ENCODE results near the gene CEP112.

The CEP112 gene

GRCh38 chr17:65774787-65775186 is 417.1 kb downstream of the CEP112 start:
- no peak for DNase-seq (ENCODE audit: extremely low spot score)
- ChIA-PET CTCF (no interaction called here), POLR2A (no interaction called here)
- TF ChIP-seq SUZ12 (IDR thresholded peaks at IDR 0.05) (no peak), LEF1 (IDR thresholded peaks at IDR 0.05; ENCODE audit: borderline replicate concordance) (no peak), TARDBP (IDR thresholded peaks at IDR 0.05) (no peak), HDGF (IDR thresholded peaks at IDR 0.05; ENCODE audit: borderline replicate concordance) (no peak)

- ChIA-PET CTCF (no interaction called here), POLR2A (no interaction called here)
- DNase-seq (ENCODE audit: extremely low spot score), result no peak
- TF ChIP-seq ZNF384 (IDR thresholded peaks at IDR 0.05) (no peak), FOXK2 (IDR thresholded peaks at IDR 0.05) (no peak), SUZ12 (IDR thresholded peaks at IDR 0.05) (no peak), ARNT (IDR thresholded peaks at IDR 0.05) (no peak), LEF1 (IDR thresholded peaks at IDR 0.05; ENCODE audit: borderline replicate concordance) (no peak), FOXM1 (IDR thresholded peaks at IDR 0.05; ENCODE audit: borderline replicate concordance) (no peak), L3MBTL2 (conservative IDR thresholded peaks at IDR 0.05) (no peak), ELF4 (IDR thresholded peaks at IDR 0.05) (no peak), HDGF (IDR thresholded peaks at IDR 0.05; ENCODE audit: borderline replicate concordance) (no peak), SP1 (IDR thresholded peaks at IDR 0.05) (no peak), PKNOX1 (IDR thresholded peaks at IDR 0.05) (no peak)
Measured at GRCh38 chr17:65772989-65773388, 418.9 kb downstream of the CEP112 start.

GRCh38 chr17:65771704-65772103 is 420.2 kb downstream of the CEP112 start:
- ChIA-PET CTCF (interaction anchor here (1.2 kb wide), 1 partner anchor 26 kb away, joined by 3 read pairs; no protein-coding TSS in a partner anchor), POLR2A (no interaction called here)
- no peak for DNase-seq (ENCODE audit: extremely low spot score)
- TF ChIP-seq NFRKB (IDR thresholded peaks at IDR 0.05), result no peak

- ChIA-PET CTCF (no interaction called here), POLR2A (no interaction called here)
- TF ChIP-seq PKNOX1 (IDR thresholded peaks at IDR 0.05), result no peak
- TF ChIP-seq ARNT (IDR thresholded peaks at IDR 0.05), result no peak
- no peak for TF ChIP-seq FOXK2 (IDR thresholded peaks at IDR 0.05)
- TF ChIP-seq SUZ12 (IDR thresholded peaks at IDR 0.05), result no peak
- TF ChIP-seq ELF4 (IDR thresholded peaks at IDR 0.05), result no peak
- no peak for TF ChIP-seq TARDBP (IDR thresholded peaks at IDR 0.05)
- TF ChIP-seq HDGF (IDR thresholded peaks at IDR 0.05; ENCODE audit: borderline replicate concordance), result no peak
- TF ChIP-seq NFRKB (IDR thresholded peaks at IDR 0.05), result no peak
- no peak for TF ChIP-seq FOXM1 (IDR thresholded peaks at IDR 0.05; ENCODE audit: borderline replicate concordance)
- no peak for TF ChIP-seq BHLHE40 (IDR thresholded peaks at IDR 0.05; ENCODE audit: borderline replicate concordance)
- TF ChIP-seq FOXA1 (IDR thresholded peaks at IDR 0.05), result no peak
- no peak for TF ChIP-seq ZNF384 (IDR thresholded peaks at IDR 0.05)
- no peak for TF ChIP-seq SP1 (IDR thresholded peaks at IDR 0.05)
- TF ChIP-seq LEF1 (IDR thresholded peaks at IDR 0.05; ENCODE audit: borderline replicate concordance), result no peak
- TF ChIP-seq L3MBTL2 (conservative IDR thresholded peaks at IDR 0.05), result no peak
- TF ChIP-seq CTBP1 (IDR thresholded peaks at IDR 0.05; ENCODE audit: borderline replicate concordance), result no peak
- no peak for DNase-seq (ENCODE audit: extremely low spot score)
Measured at GRCh38 chr17:65763786-65764185, 428.1 kb downstream of the CEP112 start.

- CTCF ChIA-PET, result no interaction called here
- DNase-seq (ENCODE audit: extremely low spot score), result no peak
- POLR2A ChIA-PET, result no interaction called here
- TF ChIP-seq LEF1 (IDR thresholded peaks at IDR 0.05; ENCODE audit: borderline replicate concordance) (no peak), L3MBTL2 (conservative IDR thresholded peaks at IDR 0.05) (no peak), ARNT (IDR thresholded peaks at IDR 0.05) (no peak), ELF4 (IDR thresholded peaks at IDR 0.05) (no peak), CTBP1 (IDR thresholded peaks at IDR 0.05; ENCODE audit: borderline replicate concordance) (no peak), FOXK2 (IDR thresholded peaks at IDR 0.05) (no peak), NFRKB (IDR thresholded peaks at IDR 0.05) (no peak), SP1 (IDR thresholded peaks at IDR 0.05) (no peak), HDGF (IDR thresholded peaks at IDR 0.05; ENCODE audit: borderline replicate concordance) (no peak), ZNF384 (IDR thresholded peaks at IDR 0.05) (no peak), PKNOX1 (IDR thresholded peaks at IDR 0.05) (no peak), FOXM1 (IDR thresholded peaks at IDR 0.05; ENCODE audit: borderline replicate concordance) (no peak), FOXA1 (IDR thresholded peaks at IDR 0.05) (no peak)
Measured at GRCh38 chr17:65762973-65763372, 429.0 kb downstream of the CEP112 start.

GRCh38 chr17:65759532-65759931 is 432.4 kb downstream of the CEP112 start:
- no peak for DNase-seq (ENCODE audit: extremely low spot score)
- CTCF ChIA-PET, result no interaction called here
- TF ChIP-seq ZNF384 (IDR thresholded peaks at IDR 0.05) (no peak), FOXM1 (IDR thresholded peaks at IDR 0.05; ENCODE audit: borderline replicate concordance) (no peak), LEF1 (IDR thresholded peaks at IDR 0.05; ENCODE audit: borderline replicate concordance) (no peak), L3MBTL2 (conservative IDR thresholded peaks at IDR 0.05) (no peak), FOXA1 (IDR thresholded peaks at IDR 0.05) (no peak)
- POLR2A ChIA-PET, result no interaction called here

DNA sequence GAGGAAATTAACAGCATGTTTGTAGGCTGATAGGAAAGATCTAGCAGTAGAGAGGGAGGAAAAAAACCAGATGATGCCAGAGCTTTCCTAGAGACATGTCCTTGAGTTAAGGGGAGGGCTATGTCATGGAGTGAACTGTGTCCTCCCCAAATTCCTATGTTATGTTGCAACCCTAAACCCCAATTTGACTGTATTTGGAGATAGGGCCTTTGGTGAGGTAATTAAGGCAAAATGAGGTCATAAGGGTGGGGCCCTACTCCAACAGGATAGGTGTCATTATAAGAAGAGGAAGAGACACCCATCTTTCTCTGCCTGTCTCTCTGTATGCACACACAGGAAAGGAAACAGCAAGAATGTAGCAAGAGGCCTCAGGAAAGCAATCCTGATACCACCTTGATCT is 435.2 kb downstream of the CEP112 start:
- no peak for TF ChIP-seq PKNOX1 (IDR thresholded peaks at IDR 0.05)
- no peak for TF ChIP-seq LEF1 (IDR thresholded peaks at IDR 0.05; ENCODE audit: borderline replicate concordance)
- no peak for TF ChIP-seq FOXK2 (IDR thresholded peaks at IDR 0.05)
- no peak for TF ChIP-seq SP1 (IDR thresholded peaks at IDR 0.05)
- no peak for TF ChIP-seq HDGF (IDR thresholded peaks at IDR 0.05; ENCODE audit: borderline replicate concordance)
- TF ChIP-seq FOXM1 (IDR thresholded peaks at IDR 0.05; ENCODE audit: borderline replicate concordance), result no peak
- TF ChIP-seq ZNF384 (IDR thresholded peaks at IDR 0.05), result no peak
- TF ChIP-seq SUZ12 (IDR thresholded peaks at IDR 0.05), result no peak
- no peak for TF ChIP-seq ARNT (IDR thresholded peaks at IDR 0.05)
- no peak for TF ChIP-seq FOXA1 (IDR thresholded peaks at IDR 0.05)
- TF ChIP-seq NFRKB (IDR thresholded peaks at IDR 0.05), result no peak
- TF ChIP-seq L3MBTL2 (conservative IDR thresholded peaks at IDR 0.05), result no peak
- no peak for TF ChIP-seq ELF4 (IDR thresholded peaks at IDR 0.05)
- TF ChIP-seq BHLHE40 (IDR thresholded peaks at IDR 0.05; ENCODE audit: borderline replicate concordance), result no peak
- POLR2A ChIA-PET, result no interaction called here
- CTCF ChIA-PET, result no interaction called here
- no peak for DNase-seq (ENCODE audit: extremely low spot score)

Measured in HEK293T (cell line).